GM18873 (cell line): ENCODE measurements around the gene TMEM231.
A peak's percentile ranks its signal among the peaks of the same experiment; 100 is the strongest.
"Not testable (repeated sequence)": the region's sequence is repeated elsewhere in the genome, so short reads cannot be mapped to it uniquely, and the experiment has no call there.

Source experiments
- ATAC-seq: cut with Tn5 transposase; IDR thresholded peaks from one replicate; pipeline ENCODE4 v1.9.1; 2021; ENCODE audit warnings: mild to moderate bottlenecking, moderate library complexity, moderate number of reproducible peaks; ENCODE audit not compliant: unreplicated experiment, low FRiP score

The TMEM231 gene

DNA sequence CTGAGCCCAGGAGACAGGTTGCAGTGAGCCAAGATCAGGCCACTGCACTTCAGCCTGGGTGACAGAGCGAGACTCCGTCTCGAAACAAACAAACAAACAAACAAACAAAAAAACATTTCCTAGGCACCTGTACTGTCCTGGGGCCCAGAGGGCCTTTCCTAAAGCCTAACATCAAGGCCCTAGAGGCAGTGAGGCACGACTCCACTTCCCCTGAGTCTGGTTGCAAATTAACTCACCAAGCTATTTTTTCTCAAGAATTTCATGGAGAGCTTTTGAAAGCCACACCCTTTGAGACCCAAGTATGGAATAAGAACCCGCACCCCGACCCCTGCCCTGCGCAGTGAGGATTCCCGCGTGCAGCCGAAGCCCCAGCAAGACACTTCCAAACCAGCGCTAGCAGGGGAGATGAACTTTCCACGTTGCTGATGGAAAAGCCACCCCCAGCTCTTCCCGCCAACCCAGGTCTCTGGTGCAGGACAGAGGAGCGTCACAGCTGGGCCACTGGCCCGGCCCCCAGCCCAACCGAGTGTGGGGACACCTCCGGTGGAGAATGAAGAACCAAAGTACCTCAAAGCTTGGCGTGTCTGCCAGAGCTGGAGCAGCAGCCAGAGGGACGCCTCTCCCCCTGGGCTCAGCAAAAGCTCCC lies 21.4 kb downstream of the TMEM231 start:
- no peak for ATAC-seq

DNA sequence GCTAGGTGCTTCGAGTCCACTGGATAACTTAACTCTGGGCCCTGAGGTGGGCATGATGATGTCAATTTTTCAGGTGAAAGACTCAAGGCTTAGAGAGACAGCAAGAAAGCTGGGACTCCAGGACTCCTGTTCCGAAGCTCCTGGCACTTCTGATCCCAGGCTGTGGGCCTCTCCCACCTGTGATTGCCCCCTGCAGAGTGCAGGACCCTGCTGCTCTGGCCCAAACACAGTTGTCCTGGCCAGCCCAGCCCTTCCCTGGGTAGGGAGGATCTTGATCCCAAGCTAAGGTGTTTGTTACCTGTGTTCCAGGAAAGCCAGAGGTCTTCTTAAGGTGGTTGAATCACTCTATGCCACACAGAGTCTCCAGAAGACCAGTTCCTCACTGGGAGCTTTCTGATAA lies 23.3 kb downstream of the TMEM231 start:
- ATAC-seq = no peak

DNA sequence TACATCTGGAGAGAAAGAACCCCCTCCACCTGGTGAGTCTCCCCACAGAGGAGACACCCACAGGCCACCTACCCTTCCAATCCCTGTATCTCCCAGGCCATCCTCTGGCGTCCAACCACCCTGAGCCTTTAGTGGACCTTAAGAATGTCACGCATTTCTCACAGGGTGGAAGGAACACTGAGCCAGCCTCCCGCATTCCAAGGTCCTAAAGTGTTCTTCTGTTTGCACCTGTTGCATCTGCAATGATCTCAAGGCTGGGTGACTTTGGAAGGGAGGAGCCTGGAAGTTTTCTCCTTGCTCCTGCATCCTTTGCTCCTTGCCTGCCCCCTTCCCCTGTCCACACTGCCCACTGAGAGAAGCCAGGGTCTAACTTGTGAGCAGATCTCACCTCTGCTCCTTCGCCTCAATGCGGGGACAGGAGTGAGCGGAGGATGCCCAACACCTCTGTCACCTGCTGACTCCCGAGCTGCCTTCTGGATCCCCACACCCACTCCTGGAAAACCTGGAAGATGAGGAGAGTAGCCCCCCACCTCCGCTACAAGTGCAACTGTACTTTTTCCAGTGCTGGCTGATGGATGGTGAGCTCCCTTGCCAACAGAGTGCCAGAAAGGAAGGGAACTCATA lies 23.8 kb downstream of the TMEM231 start:
- ATAC-seq = no peak

DNA sequence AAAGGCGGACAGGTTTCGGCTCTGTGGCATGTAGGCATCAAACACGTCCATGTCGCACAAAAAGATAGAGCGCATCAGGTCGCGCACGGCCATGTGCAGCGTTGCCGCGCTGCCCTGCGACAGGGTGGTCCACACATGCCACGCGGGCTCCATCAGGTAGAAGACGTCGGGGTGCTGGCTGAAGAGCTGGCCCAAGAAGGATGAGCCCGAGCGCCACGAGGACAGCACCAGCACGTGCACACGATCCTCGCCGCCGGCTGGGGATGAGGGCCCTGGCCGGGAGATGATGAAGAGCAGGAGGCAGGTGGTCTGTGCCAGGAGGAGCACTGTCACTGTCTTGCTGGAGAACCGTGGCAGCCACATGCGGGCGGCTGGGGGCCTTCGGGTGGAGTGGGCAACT lies 26.1 kb downstream of the TMEM231 start:
- no peak for ATAC-seq

DNA sequence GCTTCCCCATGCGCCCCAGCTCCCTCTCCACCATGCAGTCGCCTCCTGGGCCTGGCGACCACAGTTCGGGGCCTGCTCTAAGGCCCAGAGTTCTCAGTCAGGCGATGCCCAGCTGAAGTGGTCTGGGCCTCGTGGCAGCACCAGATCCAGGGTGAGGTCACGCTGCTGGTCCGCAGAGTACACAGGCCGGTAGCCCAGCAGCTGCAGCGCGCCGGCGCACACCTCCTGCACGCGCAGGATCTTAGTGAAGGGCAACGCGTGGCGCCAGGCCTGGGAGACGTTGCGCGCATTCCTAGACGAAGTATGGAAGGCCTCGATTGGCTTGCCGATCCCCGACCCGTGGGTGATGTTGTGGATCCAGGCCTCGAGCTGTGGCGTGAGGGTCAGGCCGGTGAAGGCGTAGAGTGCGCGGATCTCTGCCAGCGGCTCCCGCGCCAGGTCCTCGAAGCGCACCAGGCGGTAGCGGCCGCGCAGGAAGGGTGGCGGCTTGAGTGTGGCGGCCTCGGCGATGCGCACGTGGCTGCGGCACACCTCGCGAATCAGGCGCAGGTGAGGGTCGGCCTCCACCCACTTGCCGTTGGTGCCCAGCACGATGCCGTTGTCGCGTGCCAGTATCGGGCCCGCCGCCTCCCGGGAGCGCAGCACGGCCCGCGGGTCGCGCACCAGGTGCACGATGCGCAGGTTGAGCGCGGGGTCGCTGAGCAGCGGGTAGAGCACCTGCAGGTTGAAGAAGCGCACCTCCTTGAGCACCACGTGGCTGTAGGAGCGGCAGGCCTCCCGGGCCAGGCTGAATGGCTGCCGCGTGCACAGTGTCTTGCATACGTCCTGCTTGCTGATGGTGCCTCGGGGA lies 26.8 kb downstream of the TMEM231 start:
- ATAC-seq = no peak

DNA sequence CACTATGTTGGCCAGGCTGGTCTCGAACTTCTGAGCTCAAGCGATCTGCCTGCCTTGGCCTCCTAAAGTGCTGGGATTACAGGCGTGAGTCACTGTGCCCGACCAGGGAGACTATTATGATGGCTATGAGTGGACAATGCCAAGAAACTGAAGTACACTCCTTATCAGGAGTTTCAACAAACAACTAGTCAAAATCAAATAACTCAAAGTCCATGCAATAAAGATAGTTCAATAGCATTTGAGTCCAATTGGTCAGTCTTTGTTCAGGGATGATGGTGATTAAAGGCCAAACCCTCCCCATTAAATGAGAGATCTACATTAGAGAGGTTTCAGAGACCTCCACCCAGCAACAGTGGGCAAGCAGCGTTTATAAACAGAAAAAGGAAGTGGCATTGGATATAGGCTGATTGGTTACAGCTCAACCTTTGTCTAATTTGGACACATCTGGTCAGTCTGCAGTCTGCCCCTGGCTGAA lies 28.2 kb downstream of the TMEM231 start:
- no peak for ATAC-seq

DNA sequence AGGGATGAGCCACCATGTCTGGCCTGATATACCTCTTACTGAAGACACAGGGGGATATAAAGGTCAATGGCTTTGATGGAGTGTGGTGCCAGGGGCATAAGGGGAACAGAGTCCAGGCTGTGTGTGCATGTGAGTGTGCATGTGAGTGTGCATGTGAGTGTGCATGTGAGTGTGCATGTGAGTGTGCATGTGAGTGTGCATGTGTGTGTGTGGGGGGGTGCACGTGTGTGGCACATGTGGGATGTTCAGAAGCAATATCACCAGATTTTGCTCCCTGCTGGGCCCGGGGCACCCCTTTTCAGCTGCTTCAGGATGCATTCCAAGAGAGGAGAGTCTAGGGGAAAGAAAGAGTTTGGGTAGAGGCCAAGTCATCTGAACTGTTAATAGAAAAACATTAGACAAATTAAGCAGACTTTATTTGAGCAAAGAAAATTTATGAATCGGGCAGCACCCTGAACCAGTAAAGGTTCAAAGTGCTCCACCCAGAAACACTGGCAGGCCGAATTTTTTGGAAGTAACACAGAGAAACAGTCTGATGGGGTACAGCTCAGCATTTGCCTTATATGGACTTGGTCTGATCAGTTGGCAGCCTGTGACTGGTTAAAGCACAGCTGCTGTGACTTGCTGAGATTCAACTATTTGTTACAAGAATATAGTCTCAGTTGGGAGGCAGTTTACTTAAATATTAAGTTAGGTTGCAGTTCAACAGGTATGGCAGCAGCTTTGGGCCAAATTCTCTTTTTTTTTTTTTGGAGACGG lies 29.8 kb downstream of the TMEM231 start:
- no peak for ATAC-seq

DNA sequence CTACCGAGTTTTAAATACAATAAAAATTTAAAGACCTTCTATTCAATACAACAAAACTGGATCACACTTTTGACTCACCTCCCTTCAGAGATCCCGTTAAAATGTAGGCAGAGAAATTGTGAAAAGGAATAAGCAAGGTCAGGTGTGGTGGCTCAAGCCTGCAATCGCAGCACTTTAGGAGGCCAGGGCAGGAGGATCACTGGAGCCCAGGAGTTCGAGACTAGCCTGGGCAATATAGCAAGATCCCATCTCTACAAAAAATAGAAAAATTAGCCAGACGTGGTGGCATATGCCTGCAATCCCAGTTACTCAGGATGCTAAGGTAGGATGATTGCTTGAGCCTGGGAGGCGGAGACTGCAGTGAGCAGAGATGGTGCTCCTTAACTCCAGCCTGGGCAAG lies 36.9 kb downstream of the TMEM231 start:
- no peak for ATAC-seq

DNA sequence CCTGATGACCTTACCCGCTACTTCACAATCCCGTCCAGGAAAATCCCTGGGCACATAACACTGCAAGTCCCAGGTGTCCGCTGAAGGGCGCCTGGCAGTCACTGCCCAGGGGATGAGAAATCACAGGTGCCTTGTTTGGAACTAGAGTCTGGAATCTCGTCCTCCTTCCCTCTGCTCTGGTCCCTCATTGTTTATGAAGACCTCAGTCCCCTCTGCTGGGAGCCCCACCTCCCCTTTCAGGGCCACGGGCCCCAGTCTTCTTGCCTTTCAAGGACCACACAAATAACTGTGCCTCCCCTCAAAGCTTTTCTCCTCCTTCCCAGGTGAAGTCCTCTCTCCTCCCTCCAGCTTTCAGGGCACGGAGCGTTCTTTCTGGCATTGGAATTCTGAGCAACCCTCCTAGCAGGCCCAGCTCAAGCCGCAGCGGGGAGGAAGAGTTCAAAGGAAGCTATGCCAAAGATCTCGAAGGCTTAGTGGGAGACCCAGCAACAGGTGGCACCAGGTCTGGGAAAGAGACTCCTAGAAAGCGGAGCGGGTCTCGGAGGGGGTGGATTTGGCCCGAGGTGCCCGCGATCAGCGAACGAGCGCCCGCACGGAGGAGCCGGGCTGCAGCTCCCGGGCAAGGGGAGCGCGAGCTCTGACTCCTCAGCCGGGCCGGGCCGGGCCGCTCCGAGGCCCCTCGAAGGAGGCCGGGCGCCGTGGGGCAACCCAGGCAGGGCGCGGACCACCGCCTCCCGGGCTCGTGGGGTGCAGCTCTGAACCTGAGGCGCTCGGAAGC lies 39.7 kb downstream of the TMEM231 start:
- peak; percentile 20 for ATAC-seq

DNA sequence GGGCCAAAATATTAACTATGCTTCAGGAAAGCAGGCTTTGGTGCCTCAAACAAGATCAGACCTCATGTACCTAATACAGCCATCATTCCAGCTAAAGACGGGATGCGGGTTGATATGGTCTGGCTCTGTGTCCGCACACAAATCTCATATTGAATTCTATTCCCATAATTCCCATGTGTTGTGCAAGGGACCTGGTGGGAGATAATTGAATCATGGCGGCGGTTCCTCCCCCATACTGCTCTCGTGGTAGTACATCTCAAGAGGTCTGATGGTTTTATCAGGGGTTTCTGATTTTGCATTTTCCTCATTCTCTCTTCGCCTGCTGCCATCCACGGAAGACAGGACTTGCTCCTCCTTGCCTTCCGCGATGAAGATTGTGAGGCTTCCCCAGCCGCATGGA lies 41.8 kb downstream of the TMEM231 start:
- ATAC-seq = no peak

DNA sequence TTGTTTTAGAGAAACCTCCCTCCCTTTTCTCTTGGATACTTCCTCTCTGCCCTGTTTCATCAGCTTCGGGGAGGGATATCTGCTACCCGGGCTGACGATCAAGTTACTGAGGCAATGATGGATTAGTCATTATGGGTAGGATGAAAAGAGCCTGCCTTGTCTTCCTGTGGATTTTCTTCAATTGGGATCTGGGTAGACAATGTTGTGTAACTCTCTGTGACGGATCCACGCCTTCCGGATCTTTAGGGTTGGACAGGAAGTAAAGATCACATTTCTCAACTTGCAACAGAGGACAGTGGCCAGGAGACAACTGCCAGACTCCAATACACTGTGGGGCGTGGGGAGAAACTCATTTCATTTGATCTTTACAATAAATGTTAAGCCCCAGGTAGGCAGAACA lies 49.5 kb downstream of the TMEM231 start:
- no peak for ATAC-seq

DNA sequence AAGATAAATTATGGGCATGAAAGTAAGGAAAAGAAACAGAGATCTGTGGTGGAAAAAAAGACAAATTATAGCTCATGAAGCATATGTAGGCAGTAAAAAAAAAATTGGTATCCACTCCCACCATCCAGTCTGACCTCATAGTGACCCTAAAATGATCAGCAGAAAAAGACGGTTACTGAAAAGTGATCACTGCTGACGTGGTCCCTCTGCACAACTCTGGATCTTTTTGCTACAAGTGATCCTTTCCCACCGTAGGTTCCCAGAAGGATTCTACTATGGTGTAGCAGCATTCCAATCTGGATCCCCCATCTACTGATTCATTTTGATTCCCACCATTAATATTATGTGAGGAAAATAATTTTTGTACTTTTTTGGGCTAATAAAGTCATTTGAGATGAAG lies 49.9 kb downstream of the TMEM231 start:
- ATAC-seq = no peak

DNA sequence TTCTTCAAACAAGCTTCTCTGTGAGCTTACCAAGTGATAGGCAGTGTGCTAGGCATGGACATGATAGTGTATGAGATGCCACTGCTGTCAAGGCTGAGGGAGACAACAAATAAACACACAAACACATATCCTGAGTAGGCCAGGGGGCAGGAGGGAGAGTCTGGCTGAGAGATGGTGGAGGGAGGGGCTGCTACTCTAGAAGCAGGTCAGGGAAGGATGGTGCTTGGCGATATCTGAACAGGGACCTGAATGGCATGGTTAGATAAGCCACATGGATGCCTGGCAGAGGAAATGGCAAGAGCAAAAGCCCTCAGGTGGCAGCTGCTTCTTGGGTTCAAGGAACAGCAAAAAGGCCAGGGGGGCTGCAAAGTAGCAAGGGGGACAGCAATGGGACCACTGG lies 52.3 kb downstream of the TMEM231 start:
- ATAC-seq = no peak

DNA sequence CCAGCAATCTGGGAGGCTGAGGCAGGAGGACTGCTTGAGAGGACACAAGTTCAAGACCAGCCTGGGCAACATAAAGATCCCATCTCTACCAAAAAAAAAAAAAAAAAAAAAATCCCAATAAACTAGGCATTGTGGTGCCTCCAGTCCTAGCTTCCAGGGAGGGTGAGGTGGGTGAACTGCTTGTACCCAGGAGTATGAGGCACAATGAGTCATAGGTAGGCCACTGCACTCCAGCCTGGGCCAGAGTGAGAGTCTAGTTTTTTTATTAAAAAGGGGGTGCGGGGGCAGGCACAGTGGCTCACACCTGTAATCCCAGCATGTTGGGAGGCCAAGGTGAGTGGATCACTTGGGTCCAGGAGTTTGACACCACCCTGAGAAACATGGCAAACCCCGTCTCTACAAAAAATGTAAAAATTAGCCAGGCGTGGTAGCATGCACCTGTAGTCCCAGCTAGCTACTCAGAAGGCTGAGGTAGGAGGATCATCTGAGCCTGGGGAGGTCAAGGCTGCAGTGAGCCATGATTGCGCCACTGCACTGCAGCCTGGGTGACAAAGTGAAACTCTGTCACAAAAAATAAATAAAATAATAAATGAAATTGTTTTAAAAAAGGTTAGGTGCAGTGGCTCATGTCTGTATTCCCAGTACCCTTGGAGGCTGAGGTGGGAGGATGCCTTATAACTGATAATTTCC lies 53.0 kb downstream of the TMEM231 start:
- ATAC-seq = no peak

DNA sequence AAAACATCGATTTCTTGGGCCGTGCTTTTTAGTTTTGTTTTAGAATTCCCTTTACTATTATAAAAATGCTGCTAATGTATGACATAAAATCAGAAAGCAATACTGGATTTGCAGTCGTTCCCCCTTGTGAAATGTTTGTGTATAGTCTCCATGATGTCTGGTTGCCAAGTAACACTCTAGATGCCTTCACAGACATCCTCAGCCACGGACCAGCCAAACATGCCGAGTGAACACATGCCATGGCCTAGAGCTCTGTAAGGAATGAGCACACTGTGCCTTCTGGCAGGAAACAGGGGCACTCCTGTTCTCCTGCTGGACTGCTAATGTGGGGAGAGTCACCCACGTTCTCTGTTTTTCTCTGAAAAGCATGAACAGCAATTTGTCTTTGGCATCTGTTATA lies 54.2 kb downstream of the TMEM231 start:
- not testable (repeated sequence) for ATAC-seq

DNA sequence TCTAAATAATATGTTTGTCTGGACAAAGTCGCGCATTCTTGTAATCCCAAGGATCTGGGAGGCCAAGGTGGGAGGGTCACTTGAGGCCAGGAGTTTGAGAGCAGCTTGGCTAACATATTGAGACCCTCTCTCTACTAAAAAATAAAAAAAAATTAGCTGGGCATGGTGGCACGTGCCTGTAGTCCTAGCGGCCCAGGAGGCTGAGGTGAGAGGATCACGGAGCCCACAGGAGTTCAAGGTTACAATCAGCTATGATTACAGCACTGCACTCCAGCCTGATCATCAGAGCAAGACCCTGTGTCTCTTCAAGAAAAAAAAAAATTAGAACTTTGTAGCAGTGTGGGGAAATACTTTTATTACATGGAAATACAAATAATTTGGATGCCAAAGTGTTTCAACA lies 54.7 kb downstream of the TMEM231 start:
- ATAC-seq = no peak

DNA sequence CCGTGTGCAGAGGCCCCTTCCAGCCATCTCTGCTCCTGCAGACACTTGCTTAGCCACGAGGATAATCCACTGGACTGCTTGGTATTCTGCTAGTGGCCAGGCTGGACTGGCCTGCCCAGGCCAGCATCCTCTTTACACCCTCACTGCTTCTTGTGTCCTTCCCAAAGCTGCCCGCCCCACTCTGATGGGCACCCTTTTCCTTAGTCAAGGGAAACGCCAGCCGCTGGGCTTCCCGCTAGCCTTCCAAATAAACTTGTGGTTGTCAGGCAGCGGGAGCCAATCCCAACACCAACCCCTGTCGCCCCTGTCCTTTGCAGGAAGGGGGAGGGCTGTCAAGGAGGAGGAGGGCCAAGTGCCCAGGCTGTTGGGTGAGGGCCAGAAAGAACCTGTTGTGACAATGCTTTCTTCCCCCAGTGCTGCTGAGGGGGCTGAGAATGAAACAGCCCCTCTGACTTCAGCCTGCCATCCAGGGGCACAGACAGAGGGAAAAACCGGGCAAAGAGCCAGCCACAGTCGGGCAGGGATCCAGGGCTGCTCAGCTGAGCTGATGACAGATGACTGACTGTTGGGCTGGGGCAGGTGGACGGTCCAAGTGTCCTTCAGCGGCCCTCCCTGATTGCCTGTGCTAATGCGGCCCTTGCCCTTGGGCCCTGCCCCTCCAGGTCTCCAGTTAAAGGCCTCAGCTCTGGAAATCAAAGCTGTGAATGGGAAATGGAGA lies 57.3 kb downstream of the TMEM231 start:
- not testable (repeated sequence) for ATAC-seq

DNA sequence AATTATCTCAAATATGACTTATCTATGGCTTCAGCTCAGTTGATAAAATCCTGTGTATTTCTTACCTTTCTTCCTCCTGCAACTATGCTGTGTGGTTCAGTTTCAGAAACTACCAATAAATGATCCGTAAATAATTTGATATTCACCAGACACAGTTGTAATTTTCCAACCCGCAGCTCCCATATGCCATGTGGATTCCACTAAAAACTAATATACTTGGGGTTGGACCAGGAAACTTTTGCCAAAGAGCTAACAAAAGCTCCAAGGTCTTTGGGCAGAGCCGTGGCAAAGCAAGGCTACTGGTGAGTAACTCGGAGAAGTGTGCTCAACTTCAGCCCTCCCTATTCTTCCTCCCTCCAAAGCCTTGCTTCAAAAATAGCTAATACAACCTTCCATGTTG lies 58.5 kb downstream of the TMEM231 start:
- no peak for ATAC-seq
